ENCODE measurements around the gene PLEK2.

DNA sequence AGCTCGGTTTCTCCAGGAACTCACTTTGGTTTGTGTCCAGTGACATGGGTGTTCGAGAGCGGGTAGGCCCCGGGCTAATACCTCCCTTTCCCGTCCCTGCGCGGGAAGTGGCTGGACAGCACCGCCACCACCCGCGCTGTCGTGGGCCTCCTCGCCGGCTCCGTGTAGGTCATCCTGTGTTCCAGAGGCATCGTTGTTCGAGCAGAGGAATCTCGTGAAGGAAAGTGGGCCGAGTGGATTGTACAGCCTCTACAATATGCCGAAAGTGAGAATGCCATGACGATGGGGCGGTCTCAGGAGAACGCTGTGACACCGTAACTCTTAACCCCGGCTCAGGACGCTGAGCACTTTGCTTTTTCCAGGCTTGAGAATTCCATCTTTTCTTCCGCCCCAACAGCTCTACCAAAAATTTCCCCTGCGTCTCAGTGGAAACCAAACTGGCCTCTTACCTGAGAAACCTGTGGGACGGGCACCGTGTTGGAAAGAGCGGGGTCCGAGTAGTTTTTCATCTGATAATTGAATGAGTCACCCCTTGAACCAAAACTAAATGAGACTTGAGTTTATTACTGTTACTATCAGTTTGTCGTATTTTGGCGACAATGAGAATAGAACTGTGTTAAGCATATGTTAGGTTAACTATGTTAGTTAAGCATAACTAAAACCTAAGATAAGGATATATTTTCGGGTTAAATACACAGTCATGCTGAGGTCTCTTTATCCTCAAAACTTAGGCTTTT is 51.3 kb downstream of the PLEK2 start:
- TF ChIP-seq, protein P1, sequence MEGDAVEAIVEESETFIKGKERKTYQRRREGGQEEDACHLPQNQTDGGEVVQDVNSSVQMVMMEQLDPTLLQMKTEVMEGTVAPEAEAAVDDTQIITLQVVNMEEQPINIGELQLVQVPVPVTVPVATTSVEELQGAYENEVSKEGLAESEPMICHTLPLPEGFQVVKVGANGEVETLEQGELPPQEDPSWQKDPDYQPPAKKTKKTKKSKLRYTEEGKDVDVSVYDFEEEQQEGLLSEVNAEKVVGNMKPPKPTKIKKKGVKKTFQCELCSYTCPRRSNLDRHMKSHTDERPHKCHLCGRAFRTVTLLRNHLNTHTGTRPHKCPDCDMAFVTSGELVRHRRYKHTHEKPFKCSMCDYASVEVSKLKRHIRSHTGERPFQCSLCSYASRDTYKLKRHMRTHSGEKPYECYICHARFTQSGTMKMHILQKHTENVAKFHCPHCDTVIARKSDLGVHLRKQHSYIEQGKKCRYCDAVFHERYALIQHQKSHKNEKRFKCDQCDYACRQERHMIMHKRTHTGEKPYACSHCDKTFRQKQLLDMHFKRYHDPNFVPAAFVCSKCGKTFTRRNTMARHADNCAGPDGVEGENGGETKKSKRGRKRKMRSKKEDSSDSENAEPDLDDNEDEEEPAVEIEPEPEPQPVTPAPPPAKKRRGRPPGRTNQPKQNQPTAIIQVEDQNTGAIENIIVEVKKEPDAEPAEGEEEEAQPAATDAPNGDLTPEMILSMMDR (conservative IDR thresholded peaks at IDR 0.05): no peak
- no peak for TF ChIP-seq EZH2 (IDR thresholded peaks at IDR 0.05; ENCODE audit: low read depth)
